HG03342 (cell line): ENCODE results near the gene C8A.

Source experiments
- ATAC-seq: cut with Tn5 transposase; IDR thresholded peaks from one replicate; pipeline ENCODE4 v1.9.1; 2021; ENCODE audit warnings: mild to moderate bottlenecking, moderate library complexity; ENCODE audit not compliant: unreplicated experiment

C8A gene

GRCh38 chr1:56836359-56836758 is 18.2 kb upstream of the C8A start:
- no peak for ATAC-seq

GRCh38 chr1:56837244-56837939 is 17.2 kb upstream of the C8A start:
- ATAC-seq = no peak

GRCh38 chr1:56838759-56839158 is 15.8 kb upstream of the C8A start:
- no peak for ATAC-seq

GRCh38 chr1:56843544-56843943 is 11.1 kb upstream of the C8A start:
- no peak for ATAC-seq

- no peak for ATAC-seq
Measured at GRCh38 chr1:56844545-56845136, 10.0 kb upstream of the C8A start.

GRCh38 chr1:56845343-56845742 is 9.3 kb upstream of the C8A start:
- ATAC-seq = no peak

- no peak for ATAC-seq
Measured at GRCh38 chr1:56849750-56850149, 4.8 kb upstream of the C8A start.

- ATAC-seq = no peak
Measured at GRCh38 chr1:56850411-56850810, 4.2 kb upstream of the C8A start.

GRCh38 chr1:56850922-56851321 is 3.7 kb upstream of the C8A start:
- no peak for ATAC-seq

GRCh38 chr1:56852476-56852875 is 2.1 kb upstream of the C8A start:
- no peak for ATAC-seq

- no peak for ATAC-seq
Measured at GRCh38 chr1:56855190-56855589, 593 bp downstream of the C8A start.

GRCh38 chr1:56856186-56856585 is 1.6 kb downstream of the C8A start:
- no peak for ATAC-seq

- ATAC-seq = no peak
Measured at GRCh38 chr1:56859287-56859686, 4.7 kb downstream of the C8A start.

GRCh38 chr1:56863265-56863992 is 8.8 kb downstream of the C8A start:
- no peak for ATAC-seq

GRCh38 chr1:56864430-56864829 is 9.8 kb downstream of the C8A start:
- no peak for ATAC-seq

- ATAC-seq = no peak
Measured at GRCh38 chr1:56866656-56867055, 12.1 kb downstream of the C8A start.

- ATAC-seq = no peak
Measured at GRCh38 chr1:56867491-56867890, 12.9 kb downstream of the C8A start.

GRCh38 chr1:56868761-56869160 is 14.2 kb downstream of the C8A start:
- no peak for ATAC-seq

- no peak for ATAC-seq
Measured at GRCh38 chr1:56872597-56872996, 18.0 kb downstream of the C8A start.

- ATAC-seq = no peak
Measured at GRCh38 chr1:56873213-56873612, 18.6 kb downstream of the C8A start.

GRCh38 chr1:56874689-56875088 is 20.1 kb downstream of the C8A start:
- ATAC-seq = no peak

GRCh38 chr1:56877973-56878372 is 23.4 kb downstream of the C8A start:
- ATAC-seq = no peak
